ENCODE measurements around the gene CIT. TPM values are rescaled to one million over a fixed set of nuclear protein-coding genes. Genes with fewer than 3 reads are reported as not detected.

The CIT gene
- total and polyA plus RNA-seq, 2 donors (not counting 3 experiments of a cell fraction or from before 2014, with no cell fraction given): 13.3 to 61.8 TPM

GRCh38 chr12:119840582-119840981 is 36.5 kb downstream of the CIT start:
- Histone ChIP-seq H3K27me3 (ENCODE audit: control insufficient read depth in 2 of 2, insufficient read depth in 2 of 2, low read length in 2 of 2) (no peaks in the 10 kb centered on the region), H3K9ac (replicated peaks; ENCODE audit: extremely low read depth, insufficient read depth, low read length) (no peak overlapping the region), H3K9me1 (replicated peaks; ENCODE audit: control insufficient read depth, extremely low read depth, insufficient read depth, low read length) (no peaks in the 10 kb centered on the region), H4K20me1 (replicated peaks; ENCODE audit: control insufficient read depth, extremely low read depth, insufficient read depth, low read length) (no peaks in the 10 kb centered on the region), H3K4me3 (replicated peaks in 1 of 3; ENCODE audit: insufficient read depth in 1 of 3, low read depth in 1 of 3, low read length in 3 of 3) (no peak overlapping the region), H3K4me2 (ENCODE audit: insufficient read depth, low read length) (no peak overlapping the region), H2AFZ (ENCODE audit: low read depth, low read length) (no peak overlapping the region), H3K4me1 (ENCODE audit: control insufficient read depth, extremely low read depth, insufficient read depth, low read length) (no peaks in the 10 kb centered on the region), H3K9me3 (replicated peaks; ENCODE audit: control insufficient read depth, insufficient read depth, low read length) (no peaks in the 10 kb centered on the region), H3K27ac (ENCODE audit: insufficient read depth, low read depth, low read length) (no peak overlapping the region), H3K36me3 (ENCODE audit: control insufficient read depth in 2 of 2, extremely low read depth in 1 of 2, insufficient read depth in 2 of 2, low read length in 2 of 2) (no peaks in the 10 kb centered on the region), H3K79me2 (ENCODE audit: control insufficient read depth, insufficient read depth, low read length) (peaks cover 10% of the 10 kb centered on the region)
- BruUV-seq (replicated peaks): no TSS peak
- ChIA-PET CTCF (no interaction called here), POLR2A (no interaction called here)
- DNase-seq (ENCODE audit: low read depth, low spot score): no peak
- dilution Hi-C loops (cut with MboI; ENCODE audit: extremely low pct_ligation_motif_present, low sequenced_read_pairs): no loop called here
- FAIRE-seq: no peak
- intact Hi-C loops (cut with micrococcal nuclease): no loop called here
- no peak for TF ChIP-seq MAX (IDR thresholded peaks at IDR 0.05; ENCODE audit: insufficient read depth, insufficient read length)
- no peak for TF ChIP-seq JUN (IDR thresholded peaks at IDR 0.05; ENCODE audit: borderline replicate concordance, insufficient read depth, insufficient read length, low read depth)
- no peak for TF ChIP-seq EZH2 (IDR thresholded peaks at IDR 0.05; ENCODE audit: borderline replicate concordance, low read depth, low read length, severe bottlenecking)
- TF ChIP-seq POLR2AphosphoS5 (IDR thresholded peaks at IDR 0.05; ENCODE audit: insufficient read depth, low read depth, low read length): no peak
- TF ChIP-seq CTCF (IDR thresholded peaks at IDR 0.05; ENCODE audit: extremely low read depth in 1 of 2, insufficient read depth in 1 of 2, low read depth in 1 of 2, low read length in 2 of 2): no peak
- no peak for TF ChIP-seq FOS (IDR thresholded peaks at IDR 0.05; ENCODE audit: borderline replicate concordance, insufficient read depth, low read length)
- no peak for TF ChIP-seq MYC (IDR thresholded peaks at IDR 0.05; ENCODE audit: low read depth, low read length)
- no peak for TF ChIP-seq POLR2A (IDR thresholded peaks at IDR 0.05; ENCODE audit: low read depth, low read length)
- TF ChIP-seq GATA2 (IDR thresholded peaks at IDR 0.05; ENCODE audit: insufficient read depth, insufficient read length, low read depth, low read length): no peak
